ENCODE data around the gene ATXN1. TPM values are rescaled to one million over a fixed set of nuclear protein-coding genes. Genes with fewer than 3 reads are reported as not detected.

Gene ATXN1
- total and polyA plus RNA-seq, 2 of the 13 experiments (the other 11 are each of a cell fraction or from before 2014, with no cell fraction given): 20.7 to 39.5 TPM

GRCh38 chr6:16773362-16773761 is 12.1 kb upstream of the ATXN1 start:
- H3K4me1 ChIP-seq (ENCODE audit: insufficient read depth, low read length): peaks cover 25% of the 10 kb centered on the region
- POLR2A ChIA-PET: no interaction called here
- 37% methylated on average over 2 of the region's 2 CpGs for WGBS (ENCODE audit: low lambda C conversion rate)
- H3K4me3 ChIP-seq (replicated peaks in 1 of 3; ENCODE audit: insufficient read depth in 1 of 3, low read depth in 2 of 3, low read length in 3 of 3): no peak overlapping the region
- no TSS peak for BruUV-seq (replicated peaks)
- H3K36me3 ChIP-seq (replicated peaks in 1 of 2; ENCODE audit: control insufficient read depth in 1 of 2, insufficient read depth in 2 of 2, low read length in 2 of 2): no peaks in the 10 kb centered on the region
- H2AFZ ChIP-seq (ENCODE audit: low read length): no peak overlapping the region
- no peaks in the 10 kb centered on the region for H3K27me3 ChIP-seq (ENCODE audit: control insufficient read depth in 1 of 2, insufficient read depth in 2 of 2, low read length in 2 of 2)
- intact Hi-C loops (cut with micrococcal nuclease; ENCODE audit: unreplicated experiment): loop anchor here (5.0 kb wide), 1 partner anchor 486 kb away; no protein-coding TSS in a partner anchor
- no peak overlapping the region for H3K27ac ChIP-seq (ENCODE audit: extremely low read length, insufficient read depth, low read length)
- no peaks in the 10 kb centered on the region for H4K20me1 ChIP-seq (ENCODE audit: insufficient read depth, low read length)
- CTCF ChIA-PET (ENCODE audit: low intra/inter-chr PET ratio, low total read pairs): no interaction called here
- no peaks in the 10 kb centered on the region for H3K9me3 ChIP-seq (ENCODE audit: low read length)
- no peak for DNase-seq (ENCODE audit: low spot score)
- no peak for FAIRE-seq
- TF ChIP-seq CBFB (CRISPR knock-in tag; IDR thresholded peaks at IDR 0.05): no peak
- no peak for TF ChIP-seq ZNF816 (CRISPR knock-in tag; IDR thresholded peaks at IDR 0.05; ENCODE audit: borderline replicate concordance)
- no peak for TF ChIP-seq SPEN (CRISPR knock-in tag; IDR thresholded peaks at IDR 0.05; ENCODE audit: low read depth)
- no peak for TF ChIP-seq NR2F2 (IDR thresholded peaks at IDR 0.05; ENCODE audit: borderline replicate concordance, low read depth)
- TF ChIP-seq E2F1 (CRISPR knock-in tag; IDR thresholded peaks at IDR 0.05): no peak
- TF ChIP-seq SIX4 (CRISPR knock-in tag; IDR thresholded peaks at IDR 0.05): no peak
- TF ChIP-seq TRIM24 (CRISPR knock-in tag; IDR thresholded peaks at IDR 0.05): no peak
- no peak for TF ChIP-seq IKZF4 (CRISPR knock-in tag; IDR thresholded peaks at IDR 0.05; ENCODE audit: borderline replicate concordance, low read depth, not compliant biosample characterization)
- no peak for TF ChIP-seq PTBP1 (IDR thresholded peaks at IDR 0.05; ENCODE audit: low read depth, low read length, poor library complexity, severe bottlenecking)
- TF ChIP-seq NFIB (CRISPR knock-in tag; IDR thresholded peaks at IDR 0.05; ENCODE audit: borderline replicate concordance): no peak
- TF ChIP-seq MTA1 (CRISPR knock-in tag; IDR thresholded peaks at IDR 0.05; ENCODE audit: borderline replicate concordance): no peak
- no peak for TF ChIP-seq MYC (CRISPR knock-in tag; IDR thresholded peaks at IDR 0.05; ENCODE audit: borderline replicate concordance)
- TF ChIP-seq KLF11 (CRISPR knock-in tag; IDR thresholded peaks at IDR 0.05): no peak
- no peak for TF ChIP-seq POLR2AphosphoS5 (IDR thresholded peaks at IDR 0.05; ENCODE audit: low read depth, low read length)
- TF ChIP-seq MED8 (CRISPR knock-in tag; IDR thresholded peaks at IDR 0.05; ENCODE audit: insufficient replicate concordance): no peak
- TF ChIP-seq ZNF75D (CRISPR knock-in tag; IDR thresholded peaks at IDR 0.05; ENCODE audit: borderline replicate concordance): no peak
- in situ Hi-C loops (cut with HindIII; ENCODE audit: extremely low pct_ligation_motif_present, low pct_unique_long_range_greater_than_20kb): loop anchor here (10.0 kb wide), 1 partner anchor 311 kb away; no protein-coding TSS in a partner anchor
- no peak overlapping the region for H3K9ac ChIP-seq (ENCODE audit: insufficient read depth, low read depth, low read length)
- no peak overlapping the region for H3K4me2 ChIP-seq (ENCODE audit: low read depth, low read length)
- no peaks in the 10 kb centered on the region for H3K79me2 ChIP-seq (ENCODE audit: insufficient read depth, low read length)
- ATAC-seq: no peak
